Endothelial cell (in vitro differentiated cells): ENCODE data around the gene APOL2. TPM values are rescaled to one million over a fixed set of nuclear protein-coding genes. Genes with fewer than 3 reads are reported as not detected.
A peak's percentile ranks its signal among the peaks of the same experiment; 100 is the strongest.

Source experiments
- DNase-seq: peaks from one replicate; pipeline ENCODE4 v3.0.0; 2021; ENCODE audit warnings: low spot score
- H3K27ac Mint-ChIP-seq: one replicate; pipeline ENCODE4 v1.8.0; 2021; ENCODE audit warnings: mixed read lengths, inconsistent platforms; ENCODE audit not compliant: unreplicated experiment
- H3K27me3 Mint-ChIP-seq: one replicate; pipeline ENCODE4 v1.8.0; 2021; ENCODE audit warnings: mild to moderate bottlenecking, moderate library complexity, mixed read lengths, inconsistent platforms; ENCODE audit not compliant: unreplicated experiment
- H3K36me3 Mint-ChIP-seq: one replicate; pipeline ENCODE4 v1.8.0; 2021; ENCODE audit warnings: mild to moderate bottlenecking, low read depth, mixed read lengths, inconsistent platforms; ENCODE audit not compliant: unreplicated experiment
- H3K4me1 Mint-ChIP-seq: one replicate; pipeline ENCODE4 v1.8.0; 2021; ENCODE audit warnings: mild to moderate bottlenecking, mixed read lengths, inconsistent platforms; ENCODE audit not compliant: unreplicated experiment
- H3K4me3 Mint-ChIP-seq: one replicate; pipeline ENCODE4 v1.8.0; 2021; ENCODE audit warnings: mild to moderate bottlenecking, mixed read lengths, inconsistent platforms; ENCODE audit not compliant: unreplicated experiment
- H3K9me3 Mint-ChIP-seq: one replicate; pipeline ENCODE4 v1.8.0; 2021; ENCODE audit warnings: mixed read lengths, inconsistent platforms; ENCODE audit not compliant: unreplicated experiment
- CTCF ChIP-seq: fragments of 200-600 bp; sonication (generic); IDR thresholded peaks from one replicate; pipeline ENCODE4 v1.5.0; 2021; ENCODE audit warnings: antibody characterized with exemption; ENCODE audit not compliant: unreplicated experiment
- microRNA-seq: library from miRNA; unstranded; fragments of <30 nt; microRNA quantifications from one replicate; pipeline ENCODE4, GENCODE V29; 2020; ENCODE audit not compliant: unreplicated experiment
- total RNA-seq: library from RNA; stranded (reverse); fragmentation: NEBNext Ultra II Directional; extraction: Animal tissue kit (Norgen Biotek cat#: 25700); gene quantifications from one replicate; pipeline ENCODE4 v1.2.1, GENCODE V29; 2021; ENCODE audit not compliant: unreplicated experiment

APOL2 gene
- total RNA-seq, 1 donor from 2014 or later: 55.3 TPM

DNA sequence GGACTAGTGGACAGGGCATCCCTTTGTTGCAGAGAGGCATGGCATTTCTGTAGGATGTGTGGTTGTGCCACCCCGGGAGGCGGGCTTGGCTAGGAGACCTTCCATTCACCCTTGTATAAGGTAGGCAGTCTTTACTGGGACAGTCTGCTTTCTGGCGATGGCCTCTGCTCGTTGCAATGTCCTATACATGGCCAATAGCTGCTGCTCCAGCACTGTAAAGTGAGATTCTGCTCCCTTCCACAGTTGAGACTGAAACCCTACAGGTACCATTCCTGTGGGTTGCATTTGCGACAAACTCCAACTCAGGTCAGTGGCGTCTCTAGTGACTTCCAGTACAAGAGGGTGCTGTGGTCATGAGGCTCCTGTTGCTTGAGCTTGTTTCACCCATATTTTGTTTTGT, 58.4 kb downstream of the APOL2 start:
- Mint-ChIP-seq H3K4me3 (no peak overlapping the region), H3K4me1 (peaks cover 7% of the 10 kb centered on the region), H3K36me3 (no peaks in the 10 kb centered on the region), H3K27me3 (no peaks in the 10 kb centered on the region), H3K9me3 (no peaks in the 10 kb centered on the region), H3K27ac (no peak overlapping the region)
- no peak for DNase-seq
- no peak for TF ChIP-seq CTCF

DNA sequence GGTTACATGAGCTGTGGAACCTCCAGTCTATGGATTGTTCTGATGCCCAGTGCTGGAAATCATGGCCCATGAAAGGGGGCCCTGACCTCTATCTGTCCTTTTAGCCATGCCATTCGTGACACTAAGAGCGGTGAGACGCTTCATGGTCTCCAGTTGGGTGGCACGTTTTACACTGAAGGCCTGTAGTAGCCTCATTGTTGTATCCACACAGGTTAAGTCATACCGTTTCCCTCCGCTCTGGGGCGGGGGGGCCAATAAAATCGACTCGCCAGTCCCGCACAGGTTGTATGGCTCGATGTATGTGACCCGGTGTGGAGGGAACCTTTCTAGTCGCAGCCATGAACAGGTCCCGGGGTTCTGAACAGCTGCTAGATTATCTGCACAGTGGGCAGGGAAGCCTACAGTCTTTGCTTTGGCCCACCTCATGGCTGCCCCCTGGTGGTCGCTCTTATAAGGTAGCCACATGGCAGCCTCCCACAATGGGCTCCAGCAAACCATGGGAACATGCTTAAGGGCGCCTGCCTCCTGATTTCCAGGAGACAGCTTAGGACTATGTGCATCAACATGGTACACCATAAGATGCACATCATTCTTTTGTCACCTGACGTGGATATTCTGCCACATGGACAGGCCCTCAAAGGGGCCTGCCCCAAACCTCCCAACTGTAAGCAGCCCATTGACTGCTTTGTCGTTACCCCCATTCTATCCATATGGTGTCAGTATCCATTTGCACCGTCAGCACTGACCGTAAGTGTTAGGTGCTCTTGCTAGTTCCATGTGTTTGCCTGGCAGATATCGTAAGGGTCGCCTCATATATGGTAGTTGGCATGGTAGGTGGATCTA, 59.1 kb downstream of the APOL2 start:
- DNase-seq: peak; percentile 91
- TF ChIP-seq CTCF: peak; percentile 94
- no peaks in the 10 kb centered on the region for H3K36me3 Mint-ChIP-seq
- H3K27ac Mint-ChIP-seq: no peak overlapping the region
- peaks cover 7% of the 10 kb centered on the region for H3K4me1 Mint-ChIP-seq
- H3K27me3 Mint-ChIP-seq: no peaks in the 10 kb centered on the region
- no peaks in the 10 kb centered on the region for H3K9me3 Mint-ChIP-seq
- no peak overlapping the region for H3K4me3 Mint-ChIP-seq

GRCh38 chr22:36177160-36177559, 62.2 kb downstream of the APOL2 start:
- no peak overlapping the region for H3K4me3 Mint-ChIP-seq
- TF ChIP-seq CTCF: no peak
- no peak for DNase-seq
- no peaks in the 10 kb centered on the region for H3K4me1 Mint-ChIP-seq
- no peaks in the 10 kb centered on the region for H3K36me3 Mint-ChIP-seq
- no peaks in the 10 kb centered on the region for H3K9me3 Mint-ChIP-seq
- H3K27me3 Mint-ChIP-seq: no peaks in the 10 kb centered on the region
- H3K27ac Mint-ChIP-seq: no peak overlapping the region

Small RNA genes within 50 kb of the gene (microRNA-seq; reads per million reads assigned to microRNA genes)
- gene MIR6819: 4.4 reads per million, percentile 46 among the genes with 10 or more reads in this experiment

Other genes with a start within 250 kb of the APOL2 start
- gene RBFOX2, start 210.7 kb downstream of the APOL2 start, total RNA-seq: 228 TPM
- 1.2 TPM for gene APOL3, start 78.8 kb downstream of the APOL2 start, total RNA-seq
- gene APOL4, start 37.7 kb downstream of the APOL2 start, total RNA-seq: 4.4 TPM
- 2.5 TPM for gene APOL1, start 13.6 kb upstream of the APOL2 start, total RNA-seq
- gene MYH9, start 148.4 kb upstream of the APOL2 start, total RNA-seq: 931 TPM
- 67.3 TPM for gene TXN2, start 242.1 kb upstream of the APOL2 start, total RNA-seq